GM18505 (cell line): ENCODE results near the gene SLC38A4.

Experiments used
- ATAC-seq: cut with Tn5 transposase; IDR thresholded peaks from one replicate; pipeline ENCODE4 v1.9.1; 2021; ENCODE audit not compliant: unreplicated experiment
- POLR2A ChIP-seq: IDR thresholded peaks from 4 replicates; pipeline ENCODE4 v1.6.1; 2011; ENCODE audit warnings: borderline replicate concordance; ENCODE audit not compliant: insufficient read depth, insufficient read length; ENCODE audit errors: extremely low read depth

Gene SLC38A4

GRCh38 chr12:46803517-46803916 lies 22.3 kb downstream of the SLC38A4 start:
- no peak for TF ChIP-seq POLR2A
- no peak for ATAC-seq

GRCh38 chr12:46801293-46801692 lies 24.5 kb downstream of the SLC38A4 start:
- TF ChIP-seq POLR2A = no peak
- ATAC-seq = no peak

GRCh38 chr12:46800160-46800559 lies 25.6 kb downstream of the SLC38A4 start:
- ATAC-seq = no peak
- TF ChIP-seq POLR2A = no peak

GRCh38 chr12:46798648-46799047 lies 27.1 kb downstream of the SLC38A4 start:
- ATAC-seq = no peak
- no peak for TF ChIP-seq POLR2A

- no peak for ATAC-seq
- TF ChIP-seq POLR2A = no peak
These were observed 27.7 kb downstream of the SLC38A4 start for GRCh38 chr12:46798056-46798455.

GRCh38 chr12:46795988-46796387 lies 29.8 kb downstream of the SLC38A4 start:
- no peak for ATAC-seq

GRCh38 chr12:46794593-46795190 lies 31.1 kb downstream of the SLC38A4 start:
- no peak for TF ChIP-seq POLR2A
- no peak for ATAC-seq

More at GRCh38 chr12:46795988-46796387, 29.8 kb downstream of the SLC38A4 start:
- TF ChIP-seq POLR2A = no peak

GRCh38 chr12:46792925-46793324 lies 32.9 kb downstream of the SLC38A4 start:
- TF ChIP-seq POLR2A = no peak
- ATAC-seq = no peak

GRCh38 chr12:46790066-46790465 lies 35.7 kb downstream of the SLC38A4 start:
- TF ChIP-seq POLR2A = no peak
- no peak for ATAC-seq

- no peak for TF ChIP-seq POLR2A
- no peak for ATAC-seq
These were observed 37.5 kb downstream of the SLC38A4 start for GRCh38 chr12:46788072-46788887.

- no peak for ATAC-seq
- no peak for TF ChIP-seq POLR2A
These were observed 38.2 kb downstream of the SLC38A4 start for GRCh38 chr12:46787496-46788055.

GRCh38 chr12:46786774-46787173 lies 39.0 kb downstream of the SLC38A4 start:
- no peak for TF ChIP-seq POLR2A
- ATAC-seq = no peak

GRCh38 chr12:46785382-46785781 lies 40.4 kb downstream of the SLC38A4 start:
- no peak for ATAC-seq
- no peak for TF ChIP-seq POLR2A

GRCh38 chr12:46783871-46784270 lies 41.9 kb downstream of the SLC38A4 start:
- no peak for TF ChIP-seq POLR2A
- ATAC-seq = no peak
